H9 (cell line): Measurements from ENCODE around the gene ARR3. TPM values are rescaled to one million over a fixed set of nuclear protein-coding genes. Genes with fewer than 3 reads are reported as not detected.

Experiments used
- DNase-seq: peaks from one replicate; pipeline ENCODE4 v3.0.0-alpha.2; 2017
- H2AFZ ChIP-seq: one replicate; pipeline ENCODE4 v1.6.1; 2013; ENCODE audit warnings: mild to moderate bottlenecking, low read length, control low read depth, moderate library complexity
- H2AK5ac ChIP-seq: 2 replicates; pipeline ENCODE4 v1.6.1; 2013; ENCODE audit warnings: low read length, control low read depth, mixed read lengths; ENCODE audit not compliant: insufficient read length
- H2BK120ac ChIP-seq: one replicate; pipeline ENCODE4 v1.6.1; 2013; ENCODE audit warnings: low read depth, mild to moderate bottlenecking, low read length, control low read depth, inconsistent platforms; ENCODE audit not compliant: poor library complexity, severe bottlenecking
- H2BK12ac ChIP-seq: 2 replicates; pipeline ENCODE4 v1.6.1; 2013; ENCODE audit warnings: low read length, control low read depth, mixed read lengths, low read depth; ENCODE audit not compliant: insufficient read length
- H2BK15ac ChIP-seq: 2 replicates; pipeline ENCODE4 v1.6.1; 2013; ENCODE audit warnings: low read depth, low read length, control low read depth
- H2BK20ac ChIP-seq: one replicate; pipeline ENCODE4 v1.6.1; 2013; ENCODE audit warnings: low read depth, mild to moderate bottlenecking, low read length, control low read depth, inconsistent platforms; ENCODE audit not compliant: poor library complexity, severe bottlenecking
- H2BK5ac ChIP-seq: 2 replicates; pipeline ENCODE4 v1.6.1; 2013; ENCODE audit warnings: low read length, control low read depth, mixed read lengths; ENCODE audit not compliant: insufficient read length
- H3K14ac ChIP-seq: 2 replicates; pipeline ENCODE4 v1.6.1; 2013; ENCODE audit warnings: low read length, control low read depth; ENCODE audit not compliant: insufficient read depth
- H3K18ac ChIP-seq: 2 replicates; pipeline ENCODE4 v1.6.1; 2013; ENCODE audit warnings: low read depth, mild to moderate bottlenecking, mixed read lengths, low read length, control low read depth; ENCODE audit not compliant: insufficient read length
- H3K23ac ChIP-seq: 2 replicates; pipeline ENCODE4 v1.6.1; 2013; ENCODE audit warnings: low read length, control low read depth, mixed read lengths, low read depth; ENCODE audit not compliant: insufficient read length
- H3K23me2 ChIP-seq: 2 replicates; pipeline ENCODE4 v1.6.1; 2013; ENCODE audit warnings: low read depth, mild to moderate bottlenecking, mixed read lengths, low read length, control low read depth; ENCODE audit not compliant: insufficient read length, poor library complexity, severe bottlenecking
- H3K27ac ChIP-seq: 2 replicates; pipeline ENCODE4 v1.5.1; 2013; ENCODE audit warnings: low read length, control low read depth, mixed read lengths, low read depth; ENCODE audit not compliant: insufficient read length
- H3K27me3 ChIP-seq: 2 replicates; pipeline ENCODE4 v1.6.1; 2013; ENCODE audit warnings: low read length, control low read depth, inconsistent platforms; ENCODE audit not compliant: insufficient read depth
- H3K4ac ChIP-seq: 2 replicates; pipeline ENCODE4 v1.6.1; 2013; ENCODE audit warnings: low read depth, mild to moderate bottlenecking, control low read depth, inconsistent platforms, low read length, moderate library complexity
- H3K4me1 ChIP-seq: 2 replicates; pipeline ENCODE4 v1.6.1; 2013; ENCODE audit warnings: low read length, control low read depth, inconsistent platforms; ENCODE audit not compliant: insufficient read depth
- H3K4me2 ChIP-seq: 2 replicates; pipeline ENCODE4 v1.6.1; 2013; ENCODE audit warnings: low read length, control low read depth, mixed read lengths; ENCODE audit not compliant: insufficient read length, insufficient read depth
- H3K56ac ChIP-seq: 2 replicates; pipeline ENCODE4 v1.6.1; 2013; ENCODE audit warnings: low read depth, mild to moderate bottlenecking, mixed read lengths, low read length, control low read depth; ENCODE audit not compliant: insufficient read length
- H3K79me1 ChIP-seq: 2 replicates; pipeline ENCODE4 v1.6.1; 2013; ENCODE audit warnings: low read depth, mild to moderate bottlenecking, moderate library complexity, low read length, control low read depth, inconsistent platforms; ENCODE audit not compliant: insufficient read depth, poor library complexity, severe bottlenecking
- H3K79me2 ChIP-seq: 2 replicates; pipeline ENCODE4 v1.6.1; 2013; ENCODE audit warnings: low read length, control low read depth, inconsistent platforms; ENCODE audit not compliant: insufficient read depth
- H3K9ac ChIP-seq: 2 replicates; pipeline ENCODE4 v1.6.1; 2013; ENCODE audit warnings: low read length, control low read depth, mixed read lengths; ENCODE audit not compliant: insufficient read length; ENCODE audit errors: extremely low read depth
- H3K9me3 ChIP-seq: one replicate; pipeline ENCODE4 v1.6.1; 2013; ENCODE audit warnings: low read depth, low read length, inconsistent platforms; ENCODE audit not compliant: control insufficient read depth
- H3T11ph ChIP-seq: one replicate; pipeline ENCODE4 v1.6.1; 2013; ENCODE audit warnings: mild to moderate bottlenecking, low read length, control low read depth, inconsistent platforms
- H4K20me1 ChIP-seq: one replicate; pipeline ENCODE4 v1.6.1; 2013; ENCODE audit not compliant: control insufficient read depth, insufficient read length, insufficient read depth
- H4K5ac ChIP-seq: 2 replicates; pipeline ENCODE4 v1.6.1; 2013; ENCODE audit warnings: low read depth, mild to moderate bottlenecking, mixed read lengths, low read length, control low read depth; ENCODE audit not compliant: insufficient read length
- H4K8ac ChIP-seq: replicated peaks from 2 replicates; pipeline ENCODE4 v1.6.1; 2013; ENCODE audit warnings: low read length, control low read depth, mixed read lengths, low read depth; ENCODE audit not compliant: insufficient read length
- H4K91ac ChIP-seq: 2 replicates; pipeline ENCODE4 v1.6.1; 2013; ENCODE audit warnings: low read depth, mild to moderate bottlenecking, moderate library complexity, mixed read lengths, low read length, control low read depth; ENCODE audit not compliant: insufficient read length
- H3K27ac Mint-ChIP-seq, 3 experiments: 2 replicates in 2 of 3; 3 replicates in 1 of 3; pipeline ENCODE4 v1.8.0; 2020 to 2021; ENCODE audit warnings: mixed read lengths in 3 of 3, mild to moderate bottlenecking in 1 of 3, moderate library complexity in 1 of 3
- H3K27me3 Mint-ChIP-seq: 2 replicates; pipeline ENCODE4 v1.8.0; 2021; ENCODE audit warnings: low read depth, mild to moderate bottlenecking, moderate library complexity, mixed read lengths
- H3K36me3 Mint-ChIP-seq, 3 experiments: 2 replicates in 2 of 3; 3 replicates in 1 of 3; pipeline ENCODE4 v1.8.0; 2020 to 2021; ENCODE audit warnings: low read depth in 3 of 3, mixed read lengths in 3 of 3; ENCODE audit not compliant: insufficient read depth in 1 of 3
- H3K4me1 Mint-ChIP-seq, 2 experiments: 2 replicates each; pipeline ENCODE4 v1.8.0; 2020; ENCODE audit warnings: mixed read lengths in 2 of 2
- H3K4me3 Mint-ChIP-seq, 2 experiments: 2 replicates in 1 of 2; 3 replicates in 1 of 2; pipeline ENCODE4 v1.8.0; 2020 to 2021; ENCODE audit warnings: mild to moderate bottlenecking in 2 of 2, mixed read lengths in 2 of 2, moderate library complexity in 1 of 2
- H3K9me3 Mint-ChIP-seq, 2 experiments: 2 replicates in 1 of 2; 3 replicates in 1 of 2; pipeline ENCODE4 v1.8.0; 2020; ENCODE audit warnings: mild to moderate bottlenecking in 2 of 2, mixed read lengths in 2 of 2, moderate library complexity in 1 of 2
- CTCF ChIP-seq: fragments of 200-600 bp; sonication (generic); conservative IDR thresholded peaks from 3 replicates; pipeline ENCODE4 v1.8.0; 2021; ENCODE audit warnings: antibody characterized with exemption, mild to moderate bottlenecking
- WGBS: extraction: QIAGEN DNeasy Blood & Tissue Kit; methylation state at CpG from one replicate; pipeline ENCODE4 v1.1.7; 2013; ENCODE audit warnings: missing lambda C conversion rate, low lambda C conversion rate, mixed read lengths; ENCODE audit not compliant: insufficient read length; ENCODE audit errors: extremely low coverage; 5-methylcytosine and 5-hydroxymethylcytosine counted together
- total RNA-seq: library from RNA; stranded (reverse); gene quantifications from 2 replicates; pipeline ENCODE4 v1.2.1, GENCODE V29; 2021

The ARR3 gene
- total RNA-seq, 1 experiment from 2014 or later = not detected

GRCh38 chrX:70292788-70293187 is 24.7 kb downstream of the ARR3 start:
- Histone ChIP-seq H3T11ph (no peak overlapping the region), H4K91ac (no peak overlapping the region)

More at GRCh38 chrX:70292788-70293187, 24.7 kb downstream of the ARR3 start:
- Mint-ChIP-seq H3K27me3 (no peaks in the 10 kb centered on the region), H3K4me3 (no peak overlapping the region), H3K27ac (no peak overlapping the region), H3K36me3 (peaks cover 4 to 33% (median 30%) of the 10 kb centered on the region in 3 experiments), H3K9me3 (peaks cover 46 to 63% of the 10 kb centered on the region in 2 experiments), H3K4me1 (peaks cover 9 to 14% of the 10 kb centered on the region in 2 experiments)
- Histone ChIP-seq H4K5ac (no peak overlapping the region), H2BK15ac (no peak overlapping the region), H3K14ac (no peak overlapping the region), H3K9me3 (peaks cover 8% of the 10 kb centered on the region), H3K4ac (no peak overlapping the region), H2BK20ac (no peak overlapping the region), H2AK5ac (no peak overlapping the region), H3K18ac (no peak overlapping the region), H3K23ac (no peak overlapping the region), H3K27ac (no peak overlapping the region), H2BK5ac (no peak overlapping the region), H3K79me1 (no peaks in the 10 kb centered on the region), H4K8ac (no peak overlapping the region), H2BK12ac (no peak overlapping the region), H3K4me2 (no peak overlapping the region), H3K56ac (no peak overlapping the region), H2BK120ac (no peak overlapping the region), H3K27me3 (no peaks in the 10 kb centered on the region), H3K23me2 (no peaks in the 10 kb centered on the region), H3K4me1 (no peaks in the 10 kb centered on the region), H3K79me2 (no peaks in the 10 kb centered on the region), H4K20me1 (no peaks in the 10 kb centered on the region), H3K9ac (no peak overlapping the region), H2AFZ (no peak overlapping the region)
- no CpG with 5 or more reads among the region's 1 CpG for WGBS
- no peak for DNase-seq
- TF ChIP-seq CTCF = no peak
